Lower lobe of right lung (tissue), 2 donors: ENCODE data around the gene PCDHA1. TPM values are rescaled to one million over a fixed set of nuclear protein-coding genes. Genes with fewer than 3 reads are reported as not detected.
"Not testable (repeated sequence)": the region's sequence is repeated elsewhere in the genome, so short reads cannot be mapped to it uniquely, and the experiment has no call there.

Experiments used
- ATAC-seq, 2 donors: fragments of 200-7000 bp; cut with Tn5 transposase; one replicate each; pipeline ENCODE4 v1.9.1; 2020 to 2022; ENCODE audit warnings: mild to moderate bottlenecking in 2 of 2, moderate library complexity in 2 of 2
- DNase-seq: peaks from one replicate; pipeline ENCODE4 v3.0.0-alpha.2; 2020
- H3K27ac ChIP-seq: fragments of 200-600 bp; one replicate; pipeline ENCODE4 v1.8.0; 2022
- H3K27me3 ChIP-seq: fragments of 200-600 bp; one replicate; pipeline ENCODE4 v1.8.0; 2022; ENCODE audit warnings: low read depth
- H3K36me3 ChIP-seq: fragments of 200-600 bp; one replicate; pipeline ENCODE4 v1.8.0; 2022; ENCODE audit warnings: mild to moderate bottlenecking
- H3K4me1 ChIP-seq: fragments of 200-600 bp; one replicate; pipeline ENCODE4 v1.8.0; 2022
- H3K4me3 ChIP-seq: fragments of 200-600 bp; one replicate; pipeline ENCODE4 v1.8.0; 2022; ENCODE audit warnings: mild to moderate bottlenecking
- H3K9me3 ChIP-seq: fragments of 200-600 bp; one replicate; pipeline ENCODE4 v1.8.0; 2022
- CTCF ChIP-seq: fragments of 200-600 bp; IDR thresholded peaks from one replicate; pipeline ENCODE4 v1.8.0; 2022; ENCODE audit warnings: antibody characterized with exemption, mild to moderate bottlenecking
- intact Hi-C: fragments of 100-400 bp; cut with DNase I; formaldehyde crosslinking; loops from one replicate; pipeline ENCODE4 v1.11.0; 2022
- total RNA-seq: library from RNA; stranded (reverse); fragmentation: NEBNext Ultra II Directional; extraction: Animal tissue kit (Norgen Biotek cat#: 25700); gene quantifications from one replicate; pipeline ENCODE4 v1.2.1, GENCODE V29; 2021
- donor health status: DM: no; HTN: yes; CAD: no; lungs with severe emphysema.

The PCDHA1 gene
- total RNA-seq, 1 donor from 2014 or later = not detected

- peak within 1 kb of the TSS; percentile 30 for H3K4me3 ChIP-seq
- H3K27ac ChIP-seq = no peak within 1 kb of the TSS
- TF ChIP-seq CTCF = peak; percentile 20
- peaks cover 20% of the 10 kb centered on the region for H3K9me3 ChIP-seq
- H3K36me3 ChIP-seq = no peaks in the 10 kb centered on the region
- H3K27me3 ChIP-seq = no peaks in the 10 kb centered on the region
- ATAC-seq (peak; percentile 67 to 76), DNase-seq (no peak)
- intact Hi-C loops = no loop called here
- no peaks in the 10 kb centered on the region for H3K4me1 ChIP-seq
Measured at GRCh38 chr5:140868721-140869554, 83.0 kb downstream of the PCDHA1 start, which contains the start of gene PCDHA11. TSS of gene PCDHA11 (plus strand) at chr5:140868957. CDS start at chr5:140869104, 147 bp downstream.

- H3K27ac ChIP-seq = no peak overlapping the region
- DNase-seq (no peak), ATAC-seq (peak in 1 of 2 donors; percentile 58)
- intact Hi-C loops = no loop called here
- no peak for TF ChIP-seq CTCF
- no peaks in the 10 kb centered on the region for H3K27me3 ChIP-seq
- H3K36me3 ChIP-seq = no peaks in the 10 kb centered on the region
- H3K4me1 ChIP-seq = no peaks in the 10 kb centered on the region
- H3K4me3 ChIP-seq = no peak overlapping the region
- H3K9me3 ChIP-seq = peaks cover 20% of the 10 kb centered on the region
Measured at GRCh38 chr5:140869555-140869886, 83.6 kb downstream of the PCDHA1 start.

GRCh38 chr5:140870221-140871201, 84.6 kb downstream of the PCDHA1 start:
- peaks cover 5% of the 10 kb centered on the region for H3K27me3 ChIP-seq
- ATAC-seq = no peak

GRCh38 chr5:140875085-140876065, 89.4 kb downstream of the PCDHA1 start, which contains the start of gene PCDHA12:
TSS of gene PCDHA12 (plus strand) at chr5:140875308. CDS start at chr5:140875473, 165 bp downstream.
- no peak for DNase-seq
- H3K4me3 ChIP-seq = peak within 1 kb of the TSS; percentile 22
- intact Hi-C loops = no loop called here
- H3K36me3 ChIP-seq = no peaks in the 10 kb centered on the region
- ATAC-seq = peak; percentile 79 to 89
- peak within 1 kb of the TSS; percentile 57 for H3K27ac ChIP-seq
- peaks cover 12% of the 10 kb centered on the region for H3K9me3 ChIP-seq
- TF ChIP-seq CTCF = peak; percentile 19
- peaks cover 7% of the 10 kb centered on the region for H3K27me3 ChIP-seq
- H3K4me1 ChIP-seq = no peaks in the 10 kb centered on the region

More at GRCh38 chr5:140870221-140871201, 84.6 kb downstream of the PCDHA1 start:
- intact Hi-C loops = no loop called here
- H3K4me1 ChIP-seq = no peaks in the 10 kb centered on the region
- DNase-seq = no peak
- H3K27ac ChIP-seq = no peak overlapping the region
- peaks cover 20% of the 10 kb centered on the region for H3K9me3 ChIP-seq
- H3K4me3 ChIP-seq = no peak overlapping the region
- TF ChIP-seq CTCF = no peak
- no peaks in the 10 kb centered on the region for H3K36me3 ChIP-seq

- H3K36me3 ChIP-seq, H3K27ac ChIP-seq, intact Hi-C loops, H3K9me3 ChIP-seq, H3K4me3 ChIP-seq, H3K27me3 ChIP-seq, ATAC-seq, H3K4me1 ChIP-seq, DNase-seq: not testable (repeated sequence)
Measured at GRCh38 chr5:140876541-140877261, 90.8 kb downstream of the PCDHA1 start.
